H9 (cell line): Measurements from ENCODE around the gene FAM221B. TPM values are rescaled to one million over a fixed set of nuclear protein-coding genes. Genes with fewer than 3 reads are reported as not detected.
A peak's percentile ranks its signal among the peaks of the same experiment; 100 is the strongest.

ENCODE experiments used
- DNase-seq: peaks from one replicate; pipeline ENCODE4 v3.0.0-alpha.2; 2017
- H2AFZ ChIP-seq: one replicate; pipeline ENCODE4 v1.6.1; 2013; ENCODE audit warnings: mild to moderate bottlenecking, low read length, control low read depth, moderate library complexity
- H2AK5ac ChIP-seq: 2 replicates; pipeline ENCODE4 v1.6.1; 2013; ENCODE audit warnings: low read length, control low read depth, mixed read lengths; ENCODE audit not compliant: insufficient read length
- H2BK120ac ChIP-seq: one replicate; pipeline ENCODE4 v1.6.1; 2013; ENCODE audit warnings: low read depth, mild to moderate bottlenecking, low read length, control low read depth, inconsistent platforms; ENCODE audit not compliant: poor library complexity, severe bottlenecking
- H2BK12ac ChIP-seq: 2 replicates; pipeline ENCODE4 v1.6.1; 2013; ENCODE audit warnings: low read length, control low read depth, mixed read lengths, low read depth; ENCODE audit not compliant: insufficient read length
- H2BK15ac ChIP-seq: 2 replicates; pipeline ENCODE4 v1.6.1; 2013; ENCODE audit warnings: low read depth, low read length, control low read depth
- H2BK20ac ChIP-seq: one replicate; pipeline ENCODE4 v1.6.1; 2013; ENCODE audit warnings: low read depth, mild to moderate bottlenecking, low read length, control low read depth, inconsistent platforms; ENCODE audit not compliant: poor library complexity, severe bottlenecking
- H2BK5ac ChIP-seq: 2 replicates; pipeline ENCODE4 v1.6.1; 2013; ENCODE audit warnings: low read length, control low read depth, mixed read lengths; ENCODE audit not compliant: insufficient read length
- H3K14ac ChIP-seq: 2 replicates; pipeline ENCODE4 v1.6.1; 2013; ENCODE audit warnings: low read length, control low read depth; ENCODE audit not compliant: insufficient read depth
- H3K18ac ChIP-seq: 2 replicates; pipeline ENCODE4 v1.6.1; 2013; ENCODE audit warnings: low read depth, mild to moderate bottlenecking, mixed read lengths, low read length, control low read depth; ENCODE audit not compliant: insufficient read length
- H3K23ac ChIP-seq: 2 replicates; pipeline ENCODE4 v1.6.1; 2013; ENCODE audit warnings: low read length, control low read depth, mixed read lengths, low read depth; ENCODE audit not compliant: insufficient read length
- H3K23me2 ChIP-seq: 2 replicates; pipeline ENCODE4 v1.6.1; 2013; ENCODE audit warnings: low read depth, mild to moderate bottlenecking, mixed read lengths, low read length, control low read depth; ENCODE audit not compliant: insufficient read length, poor library complexity, severe bottlenecking
- H3K27ac ChIP-seq: 2 replicates; pipeline ENCODE4 v1.5.1; 2013; ENCODE audit warnings: low read length, control low read depth, mixed read lengths, low read depth; ENCODE audit not compliant: insufficient read length
- H3K27me3 ChIP-seq: 2 replicates; pipeline ENCODE4 v1.6.1; 2013; ENCODE audit warnings: low read length, control low read depth, inconsistent platforms; ENCODE audit not compliant: insufficient read depth
- H3K4ac ChIP-seq: 2 replicates; pipeline ENCODE4 v1.6.1; 2013; ENCODE audit warnings: low read depth, mild to moderate bottlenecking, control low read depth, inconsistent platforms, low read length, moderate library complexity
- H3K4me1 ChIP-seq: 2 replicates; pipeline ENCODE4 v1.6.1; 2013; ENCODE audit warnings: low read length, control low read depth, inconsistent platforms; ENCODE audit not compliant: insufficient read depth
- H3K4me2 ChIP-seq: 2 replicates; pipeline ENCODE4 v1.6.1; 2013; ENCODE audit warnings: low read length, control low read depth, mixed read lengths; ENCODE audit not compliant: insufficient read length, insufficient read depth
- H3K56ac ChIP-seq: 2 replicates; pipeline ENCODE4 v1.6.1; 2013; ENCODE audit warnings: low read depth, mild to moderate bottlenecking, mixed read lengths, low read length, control low read depth; ENCODE audit not compliant: insufficient read length
- H3K79me1 ChIP-seq: 2 replicates; pipeline ENCODE4 v1.6.1; 2013; ENCODE audit warnings: low read depth, mild to moderate bottlenecking, moderate library complexity, low read length, control low read depth, inconsistent platforms; ENCODE audit not compliant: insufficient read depth, poor library complexity, severe bottlenecking
- H3K79me2 ChIP-seq: 2 replicates; pipeline ENCODE4 v1.6.1; 2013; ENCODE audit warnings: low read length, control low read depth, inconsistent platforms; ENCODE audit not compliant: insufficient read depth
- H3K9ac ChIP-seq: 2 replicates; pipeline ENCODE4 v1.6.1; 2013; ENCODE audit warnings: low read length, control low read depth, mixed read lengths; ENCODE audit not compliant: insufficient read length; ENCODE audit errors: extremely low read depth
- H3K9me3 ChIP-seq: one replicate; pipeline ENCODE4 v1.6.1; 2013; ENCODE audit warnings: low read depth, low read length, inconsistent platforms; ENCODE audit not compliant: control insufficient read depth
- H3T11ph ChIP-seq: one replicate; pipeline ENCODE4 v1.6.1; 2013; ENCODE audit warnings: mild to moderate bottlenecking, low read length, control low read depth, inconsistent platforms
- H4K20me1 ChIP-seq: one replicate; pipeline ENCODE4 v1.6.1; 2013; ENCODE audit not compliant: control insufficient read depth, insufficient read length, insufficient read depth
- H4K5ac ChIP-seq: 2 replicates; pipeline ENCODE4 v1.6.1; 2013; ENCODE audit warnings: low read depth, mild to moderate bottlenecking, mixed read lengths, low read length, control low read depth; ENCODE audit not compliant: insufficient read length
- H4K8ac ChIP-seq: replicated peaks from 2 replicates; pipeline ENCODE4 v1.6.1; 2013; ENCODE audit warnings: low read length, control low read depth, mixed read lengths, low read depth; ENCODE audit not compliant: insufficient read length
- H4K91ac ChIP-seq: 2 replicates; pipeline ENCODE4 v1.6.1; 2013; ENCODE audit warnings: low read depth, mild to moderate bottlenecking, moderate library complexity, mixed read lengths, low read length, control low read depth; ENCODE audit not compliant: insufficient read length
- H3K27ac Mint-ChIP-seq, 3 experiments: 2 replicates in 2 of 3; 3 replicates in 1 of 3; pipeline ENCODE4 v1.8.0; 2020 to 2021; ENCODE audit warnings: mixed read lengths in 3 of 3, mild to moderate bottlenecking in 1 of 3, moderate library complexity in 1 of 3
- H3K27me3 Mint-ChIP-seq: 2 replicates; pipeline ENCODE4 v1.8.0; 2021; ENCODE audit warnings: low read depth, mild to moderate bottlenecking, moderate library complexity, mixed read lengths
- H3K36me3 Mint-ChIP-seq, 3 experiments: 2 replicates in 2 of 3; 3 replicates in 1 of 3; pipeline ENCODE4 v1.8.0; 2020 to 2021; ENCODE audit warnings: low read depth in 3 of 3, mixed read lengths in 3 of 3; ENCODE audit not compliant: insufficient read depth in 1 of 3
- H3K4me1 Mint-ChIP-seq, 2 experiments: 2 replicates each; pipeline ENCODE4 v1.8.0; 2020; ENCODE audit warnings: mixed read lengths in 2 of 2
- H3K4me3 Mint-ChIP-seq, 2 experiments: 2 replicates in 1 of 2; 3 replicates in 1 of 2; pipeline ENCODE4 v1.8.0; 2020 to 2021; ENCODE audit warnings: mild to moderate bottlenecking in 2 of 2, mixed read lengths in 2 of 2, moderate library complexity in 1 of 2
- H3K9me3 Mint-ChIP-seq, 2 experiments: 2 replicates in 1 of 2; 3 replicates in 1 of 2; pipeline ENCODE4 v1.8.0; 2020; ENCODE audit warnings: mild to moderate bottlenecking in 2 of 2, mixed read lengths in 2 of 2, moderate library complexity in 1 of 2
- WGBS: extraction: QIAGEN DNeasy Blood & Tissue Kit; methylation state at CpG from one replicate; pipeline ENCODE4 v1.1.7; 2013; ENCODE audit warnings: missing lambda C conversion rate, low lambda C conversion rate, mixed read lengths; ENCODE audit not compliant: insufficient read length; ENCODE audit errors: extremely low coverage; 5-methylcytosine and 5-hydroxymethylcytosine counted together
- total RNA-seq: library from RNA; stranded (reverse); gene quantifications from 2 replicates; pipeline ENCODE4 v1.2.1, GENCODE V29; 2021
- TF ChIP-seq, protein P1 (sequence below): fragments of 200-600 bp; sonication (generic); conservative IDR thresholded peaks from 3 replicates; pipeline ENCODE4 v1.8.0; 2021; ENCODE audit warnings: antibody characterized with exemption, mild to moderate bottlenecking

FAM221B gene
- total RNA-seq, 1 experiment from 2014 or later, result not detected

- H2BK20ac ChIP-seq, result no peak overlapping the region
- no peaks in the 10 kb centered on the region for H3K9me3 Mint-ChIP-seq
- H3K27ac Mint-ChIP-seq, result peak overlapping the region in 1 of 3 experiments; percentile 32; a peak in 1 of 7 replicates
- no peaks in the 10 kb centered on the region for H3K4me1 ChIP-seq
- no peaks in the 10 kb centered on the region for H3K79me2 ChIP-seq
- H4K91ac ChIP-seq, result no peak overlapping the region
- no peak overlapping the region for H2BK120ac ChIP-seq
- no peak overlapping the region for H3K9ac ChIP-seq
- H3K79me1 ChIP-seq, result no peaks in the 10 kb centered on the region
- no peak overlapping the region for H2BK5ac ChIP-seq
- no peak overlapping the region for H3K56ac ChIP-seq
- WGBS, result no CpG with 5 or more reads among the region's 25 CpGs
- H3T11ph ChIP-seq, result no peak overlapping the region
- no peak overlapping the region for H2AFZ ChIP-seq
- peak; percentile 15 for DNase-seq
- TF ChIP-seq, protein P1, sequence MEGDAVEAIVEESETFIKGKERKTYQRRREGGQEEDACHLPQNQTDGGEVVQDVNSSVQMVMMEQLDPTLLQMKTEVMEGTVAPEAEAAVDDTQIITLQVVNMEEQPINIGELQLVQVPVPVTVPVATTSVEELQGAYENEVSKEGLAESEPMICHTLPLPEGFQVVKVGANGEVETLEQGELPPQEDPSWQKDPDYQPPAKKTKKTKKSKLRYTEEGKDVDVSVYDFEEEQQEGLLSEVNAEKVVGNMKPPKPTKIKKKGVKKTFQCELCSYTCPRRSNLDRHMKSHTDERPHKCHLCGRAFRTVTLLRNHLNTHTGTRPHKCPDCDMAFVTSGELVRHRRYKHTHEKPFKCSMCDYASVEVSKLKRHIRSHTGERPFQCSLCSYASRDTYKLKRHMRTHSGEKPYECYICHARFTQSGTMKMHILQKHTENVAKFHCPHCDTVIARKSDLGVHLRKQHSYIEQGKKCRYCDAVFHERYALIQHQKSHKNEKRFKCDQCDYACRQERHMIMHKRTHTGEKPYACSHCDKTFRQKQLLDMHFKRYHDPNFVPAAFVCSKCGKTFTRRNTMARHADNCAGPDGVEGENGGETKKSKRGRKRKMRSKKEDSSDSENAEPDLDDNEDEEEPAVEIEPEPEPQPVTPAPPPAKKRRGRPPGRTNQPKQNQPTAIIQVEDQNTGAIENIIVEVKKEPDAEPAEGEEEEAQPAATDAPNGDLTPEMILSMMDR, result no peak
- H3K23me2 ChIP-seq, result no peaks in the 10 kb centered on the region
- H3K4me1 Mint-ChIP-seq, result no peaks in the 10 kb centered on the region
- H3K4ac ChIP-seq, result no peak overlapping the region
- H4K20me1 ChIP-seq, result no peaks in the 10 kb centered on the region
- no peak overlapping the region for H2BK15ac ChIP-seq
- H3K18ac ChIP-seq, result no peak overlapping the region
- H3K23ac ChIP-seq, result no peak overlapping the region
- H3K27me3 Mint-ChIP-seq, result peaks cover 5% of the 10 kb centered on the region
- H3K27ac ChIP-seq, result no peak overlapping the region
- no peaks in the 10 kb centered on the region for H3K27me3 ChIP-seq
- H2AK5ac ChIP-seq, result no peak overlapping the region
- H2BK12ac ChIP-seq, result no peak overlapping the region
- H3K4me3 Mint-ChIP-seq, result no peak overlapping the region
- H4K5ac ChIP-seq, result no peak overlapping the region
- peaks cover 0 to 2% (median 2%) of the 10 kb centered on the region in 3 experiments; a peak in 2 of 7 replicates for H3K36me3 Mint-ChIP-seq
- no peaks in the 10 kb centered on the region for H3K9me3 ChIP-seq
- H3K4me2 ChIP-seq, result no peak overlapping the region
- H3K14ac ChIP-seq, result no peak overlapping the region
- H4K8ac ChIP-seq, result no peak overlapping the region
These were observed 24.6 kb upstream of the FAM221B start for GRCh38 chr9:35852876-35853865.
